SK-N-SH (cell line): ENCODE measurements around the gene WNK4. TPM values are rescaled to one million over a fixed set of nuclear protein-coding genes. Genes with fewer than 3 reads are reported as not detected.

Source experiments
- CTCF ChIA-PET: fragments of 300-600, 350-600 bp; formaldehyde crosslinking; extraction: SDS; loops from one replicate; lab custom pipeline; 2021; lab: Yijun Ruan, JAX
- POLR2A ChIA-PET: fragments of 350-600 bp; sonication (Branson Sonifier 250); formaldehyde crosslinking; extraction: SDS; loops from one replicate; lab custom pipeline; 2020; ENCODE audit warnings: antibody characterized with exemption, inconsistent platforms; lab: Yijun Ruan, JAX
- DNase-seq: peaks from one replicate; pipeline ENCODE4 v3.0.0; 2012
- H2AFZ ChIP-seq: fragments of 200-600 bp; sonication (generic); 2 replicates; pipeline ENCODE4 v1.8.1; 2016; ENCODE audit warnings: antibody characterized with exemption, mild to moderate bottlenecking, low read depth
- H3F3A ChIP-seq: fragments of 200-600 bp; sonication (generic); replicated peaks from 2 replicates; pipeline ENCODE3; 2016; ENCODE audit warnings: antibody characterized with exemption, mild to moderate bottlenecking; ENCODE audit not compliant: insufficient read depth
- H3K27ac ChIP-seq, 2 experiments: fragments of 200-500 bp in 1 of 2; fragments of 200-600 bp in 1 of 2; sonication (Bioruptor generic) in 1 of 2; sonication (generic), shearing (Covaris generic) in 1 of 2; 2 replicates each; pipeline versions ENCODE4 v1.5.1 to v1.6.1; 2014 to 2016; ENCODE audit warnings: low read depth in 2 of 2, inconsistent platforms in 1 of 2, low read length in 1 of 2, mild to moderate bottlenecking in 1 of 2, mixed read lengths in 1 of 2
- H3K27me3 ChIP-seq: fragments of 200-600 bp; sonication (generic), shearing (Covaris generic); 2 replicates; pipeline ENCODE4 v1.6.1; 2016; ENCODE audit warnings: mixed run types; ENCODE audit not compliant: insufficient read depth
- H3K36me3 ChIP-seq, 2 experiments: fragments of 200-500 bp in 1 of 2; fragments of 200-600 bp in 1 of 2; sonication (Bioruptor generic) in 1 of 2; sonication (generic) in 1 of 2; replicated peaks in 1 of 2; 2 replicates each; pipeline versions ENCODE3 to v1.5.1; 2014 to 2016; ENCODE audit warnings: low read length in 1 of 2, mild to moderate bottlenecking in 1 of 2; ENCODE audit not compliant: insufficient read depth in 2 of 2, control insufficient read depth in 1 of 2
- H3K4me1 ChIP-seq, 2 experiments: fragments of 200-500 bp in 1 of 2; fragments of 200-600 bp in 1 of 2; sonication (Bioruptor generic) in 1 of 2; sonication (generic), shearing (Covaris generic) in 1 of 2; 2 replicates each; pipeline versions ENCODE4 v1.5.1 to v1.6.1; 2014 to 2016; ENCODE audit warnings: low read depth in 1 of 2, low read length in 1 of 2, mixed run types in 1 of 2; ENCODE audit not compliant: insufficient read depth in 2 of 2, control insufficient read depth in 1 of 2
- H3K4me2 ChIP-seq: fragments of 200-600 bp; sonication (generic), shearing (Covaris generic); 2 replicates; pipeline ENCODE4 v1.6.1; 2017; ENCODE audit warnings: mixed run types
- H3K4me3 ChIP-seq, 2 experiments: fragments of 200-500 bp in 1 of 2; fragments of 200-600 bp in 1 of 2; sonication (Bioruptor generic) in 1 of 2; sonication (generic), shearing (Covaris generic) in 1 of 2; 2 replicates each; pipeline versions ENCODE4 v1.5.1 to v1.8.1; 2014 to 2016; ENCODE audit warnings: low read depth in 2 of 2, inconsistent platforms in 1 of 2, low read length in 1 of 2, mild to moderate bottlenecking in 1 of 2, mixed read lengths in 1 of 2, moderate library complexity in 1 of 2
- H3K79me2 ChIP-seq: fragments of 200-600 bp; sonication (generic); 2 replicates; pipeline ENCODE4 v1.8.1; 2017; ENCODE audit warnings: mild to moderate bottlenecking; ENCODE audit not compliant: insufficient read depth
- H3K9ac ChIP-seq: fragments of 200-600 bp; sonication (generic); 2 replicates; pipeline ENCODE4 v1.6.1; 2017; ENCODE audit warnings: mixed run types
- H3K9me2 ChIP-seq: fragments of 200-600 bp; sonication (generic); 2 replicates; pipeline ENCODE4 v1.6.1; 2017; ENCODE audit warnings: mixed run types
- H3K9me3 ChIP-seq: fragments of 200-600 bp; sonication (generic); 2 replicates; pipeline ENCODE4 v1.6.1; 2017; ENCODE audit warnings: mixed run types, mild to moderate bottlenecking, moderate library complexity
- H4K20me1 ChIP-seq: fragments of 200-600 bp; sonication (generic); 2 replicates; pipeline ENCODE4 v1.6.1; 2017; ENCODE audit warnings: mild to moderate bottlenecking, mixed run types; ENCODE audit not compliant: insufficient read depth
- CHD2 ChIP-seq: fragments of 150-350 bp; IDR thresholded peaks from 2 replicates; pipeline ENCODE4 v1.6.1; 2018; ENCODE audit warnings: low read length; ENCODE audit not compliant: partially characterized antibody
- CTCF ChIP-seq: fragments of 200-600 bp; sonication (generic); IDR thresholded peaks from 2 replicates; pipeline ENCODE4 v1.6.1; 2017; ENCODE audit warnings: antibody characterized with exemption, mild to moderate bottlenecking, moderate library complexity
- ELF1 ChIP-seq: IDR thresholded peaks from 2 replicates; pipeline ENCODE4 v1.4.0; 2012
- FOSL2 ChIP-seq: IDR thresholded peaks from 2 replicates; pipeline ENCODE4 v1.4.0; 2012; ENCODE audit warnings: low read depth, mild to moderate bottlenecking, moderate library complexity, borderline replicate concordance
- FOXJ3 ChIP-seq: sonication (generic); formaldehyde crosslinking; IDR thresholded peaks from 2 replicates; pipeline ENCODE4 v1.5.1; 2020; ENCODE audit warnings: mild to moderate bottlenecking, missing genetic modification reagents
- JUND ChIP-seq: IDR thresholded peaks from 2 replicates; pipeline ENCODE4 v1.4.0; 2012
- MXI1 ChIP-seq: IDR thresholded peaks from 2 replicates; pipeline ENCODE4 v1.6.1; 2012; ENCODE audit warnings: mild to moderate bottlenecking, low read depth, low read length, improper control_type of control experiment
- RCOR1 ChIP-seq: fragments of 150-350 bp; IDR thresholded peaks from 2 replicates; pipeline ENCODE4 v1.6.1; 2017; ENCODE audit warnings: antibody characterized with exemption, low read length
- RXRA ChIP-seq: IDR thresholded peaks from 2 replicates; pipeline ENCODE4 v1.4.0; 2012; ENCODE audit warnings: low read depth, mild to moderate bottlenecking, borderline replicate concordance
- USF1 ChIP-seq: IDR thresholded peaks from 2 replicates; pipeline ENCODE4 v1.4.0; 2012; ENCODE audit warnings: low read depth, borderline replicate concordance
- WGBS: methylation state at CpG from one replicate; pipeline ENCODE4 v1.1.6; 2017; ENCODE audit warnings: low lambda C conversion rate; 5-methylcytosine and 5-hydroxymethylcytosine counted together
- polyA plus RNA-seq, 3 experiments: library from polyadenylated mRNA; depleted of rRNA; stranded (reverse); fragments of >200 nt; gene quantifications; 2 replicates each; pipeline ENCODE4 v1.2.3, GENCODE V29; 2012
- TF ChIP-seq, protein P1 (sequence below): IDR thresholded peaks from 2 replicates; pipeline ENCODE4; 2012

The WNK4 gene
- polyA plus RNA-seq, 1 of the 3 experiments (the other 2 are of a cell fraction), result 12.5 TPM

- TF ChIP-seq CTCF, result peak; percentile 24; the same call in 1 of the 2 replicates
Observed at GRCh38 chr17:42773290-42774035, 6.9 kb upstream of the WNK4 start, which contains the start of gene VPS25 (continued).

GRCh38 chr17:42774066-42774745, 6.2 kb upstream of the WNK4 start:
- peak overlapping the region; percentile 99 for H3K4me2 ChIP-seq
- H3K9ac ChIP-seq, result peak overlapping the region; percentile 94
- peaks cover 16 to 44% of the 10 kb centered on the region in 2 experiments for H3K36me3 ChIP-seq
- 46% methylated on average over 3 of the region's 3 CpGs for WGBS
- H3K27me3 ChIP-seq, result no peaks in the 10 kb centered on the region
- DNase-seq, result no peak
- H4K20me1 ChIP-seq, result no peaks in the 10 kb centered on the region
- peak overlapping the region; percentile 73 to 98 for H3K4me3 ChIP-seq
- no peak overlapping the region for H2AFZ ChIP-seq
- peak overlapping the region in 1 of 2 experiments; percentile 90; a peak in 2 of 4 replicates for H3K27ac ChIP-seq
- ChIA-PET CTCF (interaction anchor here (1.2 to 4.0 kb wide), 5 partner anchors 8 to 107 kb away, joined by 3 to 48 read pairs (median 3); partner anchors contain the start of gene RAMP2), POLR2A (interaction anchor here (1.3 to 1.9 kb wide), 6 partner anchors 8 to 238 kb away, joined by 3 to 17 read pairs (median 6); partner anchors contain the start of genes CNTD1, COA3, NAGLU and PSMC3IP)
- peaks cover 3 to 15% of the 10 kb centered on the region in 2 experiments; a peak in 2 of 4 replicates for H3K4me1 ChIP-seq
- H3K9me2 ChIP-seq, result no peaks in the 10 kb centered on the region
- H3K9me3 ChIP-seq, result no peaks in the 10 kb centered on the region
- TF ChIP-seq, protein P1, sequence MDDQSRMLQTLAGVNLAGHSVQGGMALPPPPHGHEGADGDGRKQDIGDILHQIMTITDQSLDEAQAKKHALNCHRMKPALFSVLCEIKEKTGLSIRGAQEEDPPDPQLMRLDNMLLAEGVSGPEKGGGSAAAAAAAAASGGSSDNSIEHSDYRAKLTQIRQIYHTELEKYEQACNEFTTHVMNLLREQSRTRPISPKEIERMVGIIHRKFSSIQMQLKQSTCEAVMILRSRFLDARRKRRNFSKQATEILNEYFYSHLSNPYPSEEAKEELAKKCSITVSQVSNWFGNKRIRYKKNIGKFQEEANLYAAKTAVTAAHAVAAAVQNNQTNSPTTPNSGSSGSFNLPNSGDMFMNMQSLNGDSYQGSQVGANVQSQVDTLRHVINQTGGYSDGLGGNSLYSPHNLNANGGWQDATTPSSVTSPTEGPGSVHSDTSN, result peak; percentile 28; the same call in 1 of the 2 replicates
- TF ChIP-seq FOXJ3 (CRISPR knock-in tag) (no peak), ELF1 (no peak), FOSL2 (peak; percentile 38; the same call in 1 of the 2 replicates), RCOR1 (no peak), USF1 (no peak), JUND (peak; percentile 62; the same call in 1 of the 2 replicates), RXRA (no peak), CHD2 (no peak), MXI1 (no peak)
- peaks cover 29% of the 10 kb centered on the region for H3F3A ChIP-seq
- H3K79me2 ChIP-seq, result peaks cover 32% of the 10 kb centered on the region
